Measurements from ENCODE around the gene MAGI2.

The MAGI2 gene

DNA sequence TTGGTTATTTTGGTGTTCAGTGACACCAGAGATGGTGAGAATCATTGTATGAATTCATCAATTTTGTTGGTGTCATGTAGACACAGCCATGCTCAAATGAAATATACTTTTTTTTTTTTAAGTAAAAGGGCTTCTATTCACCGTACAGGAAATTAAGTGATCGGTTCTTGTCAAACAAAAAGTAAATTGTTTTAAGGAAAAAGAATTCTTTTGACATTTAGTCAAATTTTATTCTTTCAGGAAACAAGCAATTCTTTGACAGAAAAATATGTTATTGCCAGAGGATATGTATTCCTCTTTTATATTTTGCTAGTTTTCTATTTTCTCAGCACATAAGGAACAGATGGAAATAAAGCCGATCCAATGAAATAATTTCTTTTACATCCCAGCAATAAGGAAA, 551.9 kb downstream of the MAGI2 start:
- TF ChIP-seq, protein P1, sequence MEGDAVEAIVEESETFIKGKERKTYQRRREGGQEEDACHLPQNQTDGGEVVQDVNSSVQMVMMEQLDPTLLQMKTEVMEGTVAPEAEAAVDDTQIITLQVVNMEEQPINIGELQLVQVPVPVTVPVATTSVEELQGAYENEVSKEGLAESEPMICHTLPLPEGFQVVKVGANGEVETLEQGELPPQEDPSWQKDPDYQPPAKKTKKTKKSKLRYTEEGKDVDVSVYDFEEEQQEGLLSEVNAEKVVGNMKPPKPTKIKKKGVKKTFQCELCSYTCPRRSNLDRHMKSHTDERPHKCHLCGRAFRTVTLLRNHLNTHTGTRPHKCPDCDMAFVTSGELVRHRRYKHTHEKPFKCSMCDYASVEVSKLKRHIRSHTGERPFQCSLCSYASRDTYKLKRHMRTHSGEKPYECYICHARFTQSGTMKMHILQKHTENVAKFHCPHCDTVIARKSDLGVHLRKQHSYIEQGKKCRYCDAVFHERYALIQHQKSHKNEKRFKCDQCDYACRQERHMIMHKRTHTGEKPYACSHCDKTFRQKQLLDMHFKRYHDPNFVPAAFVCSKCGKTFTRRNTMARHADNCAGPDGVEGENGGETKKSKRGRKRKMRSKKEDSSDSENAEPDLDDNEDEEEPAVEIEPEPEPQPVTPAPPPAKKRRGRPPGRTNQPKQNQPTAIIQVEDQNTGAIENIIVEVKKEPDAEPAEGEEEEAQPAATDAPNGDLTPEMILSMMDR (IDR thresholded peaks at IDR 0.05; ENCODE audit: low read depth, low read length, missing control alignments) = no peak
- H3K4me3 ChIP-seq (replicated peaks; ENCODE audit: low read depth, low read length) = no peak overlapping the region
- DNase-seq (ENCODE audit: extremely low read depth, low read depth) = no peak

DNA sequence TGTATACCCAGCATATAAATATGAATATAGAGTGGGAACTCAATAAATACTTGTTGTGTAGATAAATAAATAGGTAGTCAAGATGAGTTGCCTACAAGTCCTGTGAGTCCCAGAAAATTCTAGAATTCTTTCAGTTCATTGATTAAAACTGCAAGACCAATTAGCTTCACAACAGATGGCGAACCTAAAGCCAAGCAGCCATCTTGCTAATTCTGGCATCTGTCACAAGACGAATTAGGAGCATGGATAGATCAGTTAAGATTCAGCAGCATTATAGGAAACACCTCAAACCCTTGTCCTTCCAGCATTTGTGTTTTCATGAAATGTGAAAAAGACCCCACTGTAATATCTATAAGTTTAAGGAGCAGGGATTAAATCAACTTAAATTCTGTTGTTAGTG, 552.7 kb downstream of the MAGI2 start:
- no peak for DNase-seq (ENCODE audit: extremely low read depth, low read depth)
- no peak overlapping the region for H3K4me3 ChIP-seq (replicated peaks; ENCODE audit: low read depth, low read length)
- TF ChIP-seq, protein P1 (IDR thresholded peaks at IDR 0.05; ENCODE audit: low read depth, low read length, missing control alignments) = no peak

- no peak overlapping the region for H3K4me3 ChIP-seq (replicated peaks; ENCODE audit: low read depth, low read length)
- TF ChIP-seq, protein P1 (IDR thresholded peaks at IDR 0.05; ENCODE audit: low read depth, low read length, missing control alignments) = no peak
- no peak for DNase-seq (ENCODE audit: extremely low read depth, low read depth)
Observed at GRCh38 chr7:78895393-78895792, 558.1 kb downstream of the MAGI2 start.

GRCh38 chr7:78879206-78879605, 574.3 kb downstream of the MAGI2 start:
- TF ChIP-seq, protein P1 (IDR thresholded peaks at IDR 0.05; ENCODE audit: low read depth, low read length, missing control alignments) = no peak
- no peak for DNase-seq (ENCODE audit: extremely low read depth, low read depth)
- H3K4me3 ChIP-seq (replicated peaks; ENCODE audit: low read depth, low read length) = no peak overlapping the region

- TF ChIP-seq, protein P1 (IDR thresholded peaks at IDR 0.05; ENCODE audit: low read depth, low read length, missing control alignments) = no peak
- no peak for DNase-seq (ENCODE audit: extremely low read depth, low read depth)
- no peak overlapping the region for H3K4me3 ChIP-seq (replicated peaks; ENCODE audit: low read depth, low read length)
Observed at GRCh38 chr7:78873117-78873516, 580.4 kb downstream of the MAGI2 start.

DNA sequence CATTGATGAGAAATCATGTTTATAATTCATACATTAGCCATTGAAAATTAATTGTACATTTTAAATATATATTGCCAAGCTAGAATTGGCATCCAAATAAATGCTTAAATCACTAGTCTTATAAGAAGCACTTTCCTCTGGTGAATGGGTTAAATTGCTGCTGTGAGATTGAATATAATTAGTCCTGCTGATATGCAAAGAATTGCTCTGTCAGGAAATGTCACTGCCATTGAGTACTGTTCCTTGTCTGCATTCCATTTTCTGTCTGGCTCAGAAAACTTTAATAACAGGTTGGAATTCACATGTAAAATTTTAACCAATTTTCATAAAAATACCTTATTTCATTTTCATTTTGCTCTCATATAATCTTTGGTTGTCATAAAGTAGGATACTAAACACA, 589.1 kb downstream of the MAGI2 start:
- no peak for DNase-seq (ENCODE audit: extremely low read depth, low read depth)
- H3K4me3 ChIP-seq (replicated peaks; ENCODE audit: low read depth, low read length) = no peak overlapping the region
- TF ChIP-seq, protein P1 (IDR thresholded peaks at IDR 0.05; ENCODE audit: low read depth, low read length, missing control alignments) = no peak

DNA sequence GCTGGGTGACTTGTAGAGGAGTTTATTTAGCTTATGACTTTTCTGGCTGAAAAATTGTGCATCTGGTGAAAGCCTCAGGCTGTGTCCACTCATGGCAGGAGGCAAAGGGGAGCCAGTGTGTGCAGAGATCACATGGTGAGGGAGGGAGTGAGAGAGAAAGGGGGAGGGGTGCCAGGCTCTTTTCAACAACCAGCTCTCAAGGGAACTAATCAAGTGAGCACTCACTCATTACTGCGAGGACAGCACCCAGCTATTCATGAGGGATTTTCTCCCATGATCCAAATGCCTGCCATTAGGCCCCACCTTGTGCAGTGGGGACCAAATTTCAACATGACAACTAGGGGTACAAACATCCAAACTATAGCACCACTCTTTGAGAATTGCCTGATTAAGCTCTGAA, 590.2 kb downstream of the MAGI2 start:
- H3K4me3 ChIP-seq (replicated peaks; ENCODE audit: low read depth, low read length) = no peak overlapping the region
- DNase-seq (ENCODE audit: extremely low read depth, low read depth) = no peak
- TF ChIP-seq, protein P1 (IDR thresholded peaks at IDR 0.05; ENCODE audit: low read depth, low read length, missing control alignments) = no peak

All from HFF-Myc (cell line).